NCI-H2081 (cell line): ENCODE data around the gene LRRK2.
"Not testable (repeated sequence)": the region's sequence is repeated elsewhere in the genome, so short reads cannot be mapped to it uniquely, and the experiment has no call there.

Experiments
- DNase-seq, 2 experiments: peaks; one replicate each; lab custom pipeline; 2025; lab: John Stamatoyannopoulos, UW

The LRRK2 gene

DNA sequence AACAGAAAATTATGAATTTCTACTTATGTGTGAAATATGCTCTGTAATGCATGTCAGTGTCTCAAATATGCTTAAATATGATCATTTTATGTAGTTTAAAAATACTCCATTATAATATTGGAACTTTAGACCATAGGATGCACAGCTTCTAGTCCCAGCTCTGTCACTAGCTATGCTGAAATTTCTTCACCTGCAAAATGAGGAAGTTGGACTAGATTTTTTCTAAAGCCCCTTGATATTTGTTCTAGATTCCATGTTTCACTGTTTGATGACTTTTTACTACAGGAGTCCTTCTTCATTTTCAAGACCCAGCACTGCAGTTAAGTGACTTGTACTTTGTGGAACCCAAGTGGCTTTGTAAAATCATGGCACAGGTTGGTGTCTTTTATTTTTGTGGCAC, 90.1 kb downstream of the LRRK2 start:
- no peak for DNase-seq

DNA sequence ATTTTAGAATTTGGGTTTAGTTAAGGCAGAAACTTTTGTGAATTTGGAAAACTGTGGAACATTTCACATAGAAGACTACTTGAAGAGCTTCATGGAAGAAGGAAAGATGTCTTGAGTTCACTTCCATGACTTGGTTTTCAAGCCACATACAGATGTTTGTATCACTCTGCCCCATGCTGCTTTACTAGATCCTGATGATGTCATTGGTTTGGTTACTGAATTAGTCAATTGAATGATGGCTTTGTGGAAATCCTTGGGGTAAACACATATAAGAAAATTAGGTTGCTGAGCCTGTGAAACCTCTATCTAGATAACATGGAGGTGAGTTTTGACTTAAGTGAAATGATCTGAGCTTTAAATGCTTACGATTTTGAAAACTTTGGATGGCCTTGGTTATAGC, 90.6 kb downstream of the LRRK2 start:
- no peak for DNase-seq

DNA sequence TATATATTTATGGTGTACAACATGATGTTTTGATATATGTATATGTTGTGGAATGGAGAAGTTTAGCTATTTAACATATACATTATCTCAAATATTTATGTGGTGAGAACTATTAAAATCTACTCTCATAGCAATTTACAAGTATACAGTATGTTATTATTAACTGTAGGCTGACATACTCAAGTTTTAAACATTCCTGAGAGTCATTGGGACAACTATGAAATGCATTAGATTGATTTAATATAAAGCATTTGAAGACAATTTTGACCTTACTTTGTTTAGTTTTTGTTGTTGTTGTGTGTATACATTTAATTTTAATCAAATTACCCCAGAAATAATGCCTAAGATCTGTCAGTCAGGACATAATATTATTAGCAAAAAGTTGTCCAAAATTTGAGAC, 99.5 kb downstream of the LRRK2 start:
- no peak for DNase-seq

DNA sequence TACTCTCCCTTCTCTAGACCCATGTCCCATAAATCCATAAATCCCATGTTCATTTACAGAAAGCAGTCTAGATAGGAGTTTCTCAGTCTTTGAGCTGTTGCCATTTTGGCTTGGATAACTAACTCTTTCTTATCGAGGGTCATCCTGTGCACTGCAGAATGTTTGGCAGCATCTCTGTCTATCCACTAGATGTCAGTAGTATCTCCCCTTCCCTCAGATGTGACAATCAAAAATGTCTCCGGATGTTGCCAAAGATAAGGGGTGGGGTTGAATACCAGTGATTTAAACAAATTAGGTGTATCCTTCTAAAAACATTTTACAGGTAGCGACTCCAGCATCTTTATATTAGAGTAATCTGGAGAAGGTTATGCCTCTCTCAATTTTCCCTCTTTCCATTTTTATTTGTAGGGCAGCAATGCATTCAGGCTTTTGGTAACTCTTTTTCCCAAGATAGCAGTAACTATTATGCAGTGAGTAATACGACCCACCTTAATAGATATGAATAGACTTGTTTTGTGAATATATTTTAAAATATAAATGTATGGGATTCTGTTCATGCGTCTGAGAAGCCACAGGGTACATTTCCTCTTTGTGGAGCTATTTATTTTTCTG, 100.7 kb downstream of the LRRK2 start:
- peak; percentile 67 to 85 for DNase-seq

DNA sequence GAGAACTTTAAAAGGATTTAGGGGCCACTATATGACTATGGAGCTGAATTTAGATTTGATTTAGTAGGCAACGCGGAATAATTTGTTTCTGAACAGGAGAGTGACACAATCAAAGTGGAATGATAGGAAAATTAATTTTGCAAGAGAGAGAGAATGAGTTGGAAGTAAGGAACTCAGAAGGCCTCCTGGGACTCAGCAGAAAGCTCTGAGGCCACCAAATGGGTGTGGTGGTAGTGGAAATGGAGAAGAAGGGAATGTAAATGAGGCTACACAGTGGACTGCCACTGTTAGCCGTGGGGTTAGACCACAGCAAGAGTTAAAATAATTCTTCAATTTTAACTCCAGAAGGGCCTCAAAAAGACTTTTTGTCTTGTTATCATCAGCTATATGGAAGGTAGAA, 102.7 kb downstream of the LRRK2 start:
- DNase-seq: no peak

DNA sequence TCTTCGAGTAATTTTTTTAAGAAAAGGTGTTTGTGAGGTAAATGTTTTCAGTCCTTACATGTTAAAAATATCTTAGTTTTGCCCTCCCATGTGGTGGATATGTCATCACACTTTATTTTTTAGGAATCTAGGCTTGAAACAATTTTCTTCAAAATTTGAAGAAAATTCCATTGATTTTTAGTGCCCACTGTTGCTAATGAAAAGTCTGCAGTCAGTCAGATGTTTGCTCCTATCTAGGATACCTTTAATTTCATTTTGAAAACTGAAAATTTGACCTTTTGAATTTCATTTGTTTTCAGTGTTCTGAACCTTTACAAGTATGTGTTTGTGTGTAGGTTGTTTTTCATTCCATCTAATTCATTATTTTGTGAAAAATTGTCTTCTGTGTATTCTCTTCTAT, 105.4 kb downstream of the LRRK2 start:
- no peak for DNase-seq

DNA sequence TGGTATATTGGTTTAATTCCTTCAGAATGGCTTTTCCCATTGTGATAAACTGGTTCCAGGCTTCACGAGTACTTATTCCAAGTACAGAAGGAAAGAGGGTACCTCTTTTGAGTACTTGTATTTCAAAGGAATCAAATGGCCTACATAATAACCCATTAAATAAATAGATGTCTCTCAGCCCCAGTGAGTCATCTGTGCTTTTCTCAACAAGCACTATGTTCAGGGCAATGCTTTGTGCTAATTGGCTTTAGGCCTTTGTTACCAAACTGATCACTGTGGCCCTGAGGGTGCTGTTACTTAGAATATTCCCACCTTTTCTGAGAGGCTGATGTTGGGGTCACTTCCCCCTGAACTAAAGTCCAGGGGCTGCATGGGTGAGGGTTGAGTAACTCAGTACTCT, 107.1 kb downstream of the LRRK2 start:
- no peak for DNase-seq

DNA sequence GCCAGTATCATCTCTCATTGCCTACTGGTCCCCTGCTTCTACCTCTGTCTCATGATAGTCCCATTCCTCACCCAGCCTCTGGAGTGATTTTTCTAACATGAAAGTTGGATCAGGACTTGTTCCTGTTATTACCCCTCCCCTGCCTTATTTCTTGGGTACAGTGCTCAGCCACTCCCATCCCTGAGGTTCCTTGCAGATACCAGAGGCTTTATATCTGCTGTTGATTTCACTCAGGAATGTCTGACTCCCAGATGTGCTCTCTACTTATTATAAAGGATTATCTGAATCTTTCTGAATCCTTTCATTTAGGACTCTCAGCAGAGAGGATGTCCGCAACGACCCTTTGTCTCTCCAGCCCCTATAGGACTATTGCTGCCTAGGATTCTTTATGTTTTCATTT, 111.2 kb downstream of the LRRK2 start:
- DNase-seq: no peak

DNA sequence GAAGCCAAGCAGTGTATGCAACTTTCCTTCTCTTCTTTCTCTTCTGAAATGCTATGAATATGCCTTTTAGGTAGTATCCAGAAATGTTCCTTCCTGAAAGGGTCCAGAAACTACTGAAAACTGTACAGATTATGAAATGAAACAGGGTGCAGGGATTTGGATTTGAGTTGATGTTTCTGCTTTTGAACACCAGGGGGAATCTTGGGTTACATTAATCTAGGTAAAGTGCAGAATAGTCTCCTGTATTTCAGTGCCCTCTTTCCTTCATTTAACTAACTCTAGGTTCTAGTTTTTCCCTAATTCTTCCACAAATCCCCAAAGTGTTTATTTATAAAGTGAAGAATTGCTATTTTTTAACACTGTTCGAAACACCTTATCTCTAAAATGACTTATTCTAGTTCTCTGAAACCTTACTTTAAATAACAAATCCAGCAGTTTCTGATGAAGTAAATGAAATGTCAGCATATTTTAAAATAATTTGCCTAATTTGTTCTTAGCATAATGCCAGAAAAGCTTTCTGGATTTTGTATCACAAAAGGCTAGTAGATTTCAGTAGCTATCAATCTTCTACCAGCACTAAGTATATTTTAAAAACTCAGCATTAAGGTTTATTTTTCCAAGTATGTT, 111.9 kb downstream of the LRRK2 start:
- DNase-seq: peak; percentile 20 to 65

DNA sequence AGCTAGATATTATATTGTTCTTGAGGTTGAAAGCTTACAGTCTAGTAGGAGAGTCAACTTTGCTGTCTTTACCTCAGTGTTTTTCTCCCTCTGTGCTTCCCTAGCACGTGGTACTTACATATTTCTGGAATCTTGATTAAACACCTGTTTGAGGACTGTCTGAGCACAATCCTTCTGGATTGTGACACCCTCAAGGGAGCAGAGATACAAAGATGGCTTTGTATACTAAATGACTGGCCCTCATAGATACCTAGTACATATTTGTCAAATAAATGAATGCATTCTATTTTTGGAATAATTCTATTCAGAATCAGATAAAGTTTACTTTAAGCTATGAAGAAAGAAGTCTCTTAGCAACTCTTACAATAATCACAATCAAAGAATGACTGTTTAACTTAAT, 113.3 kb downstream of the LRRK2 start:
- DNase-seq: no peak

DNA sequence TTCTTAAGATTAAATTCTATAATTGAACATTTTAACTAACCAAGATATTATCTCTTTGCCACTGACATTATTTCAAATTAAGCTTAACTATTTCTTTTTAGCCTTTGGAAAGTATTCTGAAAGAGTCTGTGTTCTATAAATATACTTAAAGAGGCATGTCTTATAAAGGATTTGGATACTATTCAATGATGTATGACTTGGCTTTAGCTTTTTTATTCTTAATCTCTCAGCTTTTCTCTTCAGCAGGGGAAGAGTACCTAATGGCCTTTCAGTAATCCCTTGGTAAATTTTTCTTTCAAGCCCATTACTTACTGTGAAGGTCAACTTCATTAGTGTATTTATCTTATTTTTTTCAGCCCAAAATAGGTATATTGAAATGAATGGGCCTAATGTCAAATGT, 113.8 kb downstream of the LRRK2 start:
- no peak for DNase-seq

DNA sequence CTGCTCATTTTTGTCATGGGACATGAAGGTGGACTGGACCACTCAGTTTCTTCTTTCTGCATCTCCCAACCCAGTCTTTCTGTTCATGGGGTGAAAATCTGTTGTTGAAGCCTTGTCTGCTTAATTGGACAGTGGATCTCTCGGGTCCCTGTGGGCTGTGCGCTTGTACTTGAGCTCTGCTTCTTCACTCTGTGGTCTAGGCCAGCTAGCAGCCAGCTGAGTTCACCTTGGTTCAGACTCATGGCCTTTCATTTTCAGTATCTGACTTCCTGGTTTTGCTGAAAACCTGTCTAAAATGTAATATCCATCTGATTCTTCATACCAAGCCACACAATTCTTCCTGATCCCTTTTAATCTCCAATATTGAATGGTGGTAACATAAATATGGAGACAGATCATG, 117.2 kb downstream of the LRRK2 start:
- DNase-seq: no peak

DNA sequence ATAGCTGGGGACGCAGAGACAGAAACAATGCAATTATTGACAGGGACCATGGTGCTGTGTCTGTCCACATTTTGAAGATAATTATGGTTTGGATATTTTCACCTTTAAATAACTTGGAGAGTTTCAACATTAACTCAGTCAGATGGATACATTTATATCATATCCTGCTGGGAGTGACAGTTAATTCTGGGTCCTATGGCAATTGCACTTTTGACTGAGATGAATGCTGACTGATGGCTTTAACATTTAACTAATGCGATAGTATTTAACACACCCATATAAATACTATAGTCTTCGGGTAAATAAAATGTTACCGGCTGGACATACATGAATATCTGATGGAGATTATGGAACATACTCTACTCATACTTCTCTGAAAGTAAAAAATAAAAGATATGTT, 118.3 kb downstream of the LRRK2 start:
- no peak for DNase-seq

DNA sequence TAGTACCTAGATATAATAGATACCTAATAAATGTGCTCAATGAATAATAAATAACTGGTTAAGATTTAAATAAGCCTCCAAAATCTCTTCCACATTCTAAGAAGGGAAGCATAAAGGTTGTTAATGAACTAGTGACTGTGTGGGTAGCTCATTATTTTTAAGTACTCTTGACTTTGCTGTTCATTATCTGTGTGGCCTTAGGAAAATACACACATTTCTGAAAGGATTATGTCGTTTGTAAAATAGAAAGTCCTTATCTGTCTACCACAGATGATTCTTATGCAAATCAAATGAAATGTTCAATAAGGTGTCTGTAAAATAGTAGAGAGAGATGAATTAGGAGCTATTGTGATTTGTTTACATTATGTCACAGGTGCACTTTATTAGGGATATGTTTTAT, 119.5 kb downstream of the LRRK2 start:
- DNase-seq: no peak

DNA sequence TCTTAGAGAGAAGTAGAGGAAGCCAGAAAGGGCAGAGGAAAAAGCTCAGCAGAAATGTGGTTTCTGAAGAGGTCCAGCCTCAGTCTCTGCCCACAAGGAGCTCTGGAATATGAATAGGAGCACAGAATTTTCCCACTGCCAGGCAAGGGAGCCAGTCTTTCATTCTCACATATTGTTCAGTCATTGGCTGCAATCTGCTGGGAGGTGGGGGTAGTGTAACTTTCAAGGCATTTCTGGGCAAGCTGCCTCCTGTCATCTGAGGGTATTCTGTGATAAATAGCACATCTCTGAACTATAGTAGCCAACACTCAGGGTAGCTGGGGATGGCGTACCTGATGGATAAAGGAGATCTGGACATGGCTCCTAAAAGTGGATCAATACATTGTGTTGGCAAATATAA, 127.2 kb downstream of the LRRK2 start:
- no peak for DNase-seq

DNA sequence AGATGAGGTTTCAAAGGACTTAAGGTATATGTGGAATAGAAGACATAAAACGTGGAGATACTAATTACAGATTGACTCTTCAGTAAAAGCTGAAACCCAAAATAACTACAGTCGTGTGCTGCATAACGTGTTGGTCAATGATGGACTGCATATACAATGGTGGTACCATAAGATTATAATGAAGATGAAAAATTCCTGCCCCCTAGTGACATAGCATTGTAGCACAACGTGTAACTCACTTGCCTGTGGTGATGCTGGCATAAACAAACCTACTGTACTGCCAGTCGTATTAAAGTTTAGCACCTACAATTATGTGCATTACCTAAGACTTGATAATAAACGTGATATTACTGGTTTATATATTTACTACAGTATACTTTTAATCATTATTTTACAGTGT, 150.3 kb downstream of the LRRK2 start:
- peak in 1 of 2 experiments; percentile 2 for DNase-seq

DNA sequence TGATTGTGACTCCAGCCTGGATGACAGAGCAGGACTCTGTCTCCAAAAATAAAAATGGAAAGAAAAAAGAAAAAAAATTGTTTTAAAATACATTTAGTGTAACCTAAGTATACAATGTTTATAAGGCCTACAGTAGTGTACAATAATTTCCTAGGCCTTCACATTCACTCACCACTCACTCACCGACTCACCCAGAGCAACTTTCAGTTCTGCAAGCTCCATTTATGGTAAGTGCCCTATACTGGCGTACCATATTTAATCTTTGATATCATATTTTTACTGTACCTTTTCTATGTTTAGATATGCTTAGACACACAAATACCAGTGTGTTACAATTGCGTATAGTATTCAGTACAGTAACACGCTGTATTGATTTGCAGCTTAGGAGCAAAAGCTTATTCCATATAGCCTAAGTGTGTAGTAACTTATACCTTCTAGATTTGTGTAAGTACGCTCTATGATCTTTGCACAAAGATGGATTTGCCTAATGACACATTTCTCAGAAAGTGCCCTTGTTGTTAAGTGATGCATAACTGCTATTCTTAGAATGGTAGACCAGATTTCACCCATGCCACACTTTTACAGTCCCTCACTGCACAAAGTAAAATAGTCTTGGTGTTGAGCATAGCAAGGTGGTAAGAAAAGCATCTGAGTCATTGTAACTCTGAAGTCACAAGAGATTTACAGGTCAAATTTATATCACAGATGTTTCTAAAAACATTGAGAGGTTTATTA, 151.9 kb downstream of the LRRK2 start:
- no peak for DNase-seq

DNA sequence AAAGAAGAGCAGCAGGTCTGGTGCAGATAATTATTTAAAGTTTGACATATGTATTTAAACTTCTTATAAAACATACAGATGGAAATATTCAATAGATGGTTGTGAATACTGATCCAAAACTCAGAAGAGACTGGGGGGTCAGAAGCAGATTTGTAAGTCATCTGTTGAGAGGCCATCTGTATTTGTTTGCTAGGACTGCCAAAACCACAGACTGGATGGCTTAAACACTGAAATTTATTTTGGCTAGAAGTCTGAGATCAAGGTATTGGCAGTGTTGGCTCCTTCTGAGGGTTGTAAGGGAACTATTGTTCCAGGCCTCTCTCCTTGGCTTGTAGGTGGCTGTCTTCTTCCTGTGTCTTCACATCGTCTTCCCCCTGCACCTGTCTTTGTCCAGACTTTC, 153.9 kb downstream of the LRRK2 start:
- no peak for DNase-seq

DNA sequence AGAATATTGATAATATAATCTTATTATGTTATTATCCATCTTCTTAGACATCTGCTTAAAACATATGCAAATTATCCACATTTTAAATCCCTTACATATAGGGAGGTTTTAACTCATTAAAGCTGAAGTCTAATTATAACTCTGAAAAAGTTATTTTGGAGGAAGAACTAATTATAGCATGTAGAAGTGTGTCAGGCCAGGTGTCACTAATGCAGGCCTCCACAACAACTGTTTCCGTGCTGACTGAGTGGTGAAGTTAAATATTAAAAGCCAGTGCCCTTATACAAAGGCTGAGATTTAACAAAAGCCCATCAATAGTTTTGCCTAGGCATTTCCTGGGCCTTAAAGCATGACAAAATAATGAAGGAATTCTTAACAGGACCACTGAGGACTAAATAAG, 157.4 kb downstream of the LRRK2 start:
- no peak for DNase-seq

DNA sequence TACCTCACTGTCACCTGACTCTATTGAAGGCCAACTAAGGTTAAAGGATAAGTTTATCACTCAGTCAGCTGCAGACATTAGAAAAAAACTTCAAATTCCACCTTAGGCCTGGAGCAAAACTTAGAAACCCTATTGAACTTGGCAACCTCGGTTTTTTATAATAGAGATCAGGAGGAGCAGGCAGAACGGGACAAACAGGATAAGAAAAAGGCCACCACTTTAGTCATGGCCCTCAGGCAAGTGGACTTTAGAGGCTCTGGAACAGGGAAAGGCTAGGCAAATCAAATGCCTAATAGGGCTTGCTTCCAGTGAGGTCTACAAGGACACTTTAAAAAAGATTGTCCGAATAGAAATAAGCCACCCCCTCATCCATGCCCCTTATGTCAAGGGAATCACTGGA, 162.5 kb downstream of the LRRK2 start:
- DNase-seq: not testable (repeated sequence)

DNA sequence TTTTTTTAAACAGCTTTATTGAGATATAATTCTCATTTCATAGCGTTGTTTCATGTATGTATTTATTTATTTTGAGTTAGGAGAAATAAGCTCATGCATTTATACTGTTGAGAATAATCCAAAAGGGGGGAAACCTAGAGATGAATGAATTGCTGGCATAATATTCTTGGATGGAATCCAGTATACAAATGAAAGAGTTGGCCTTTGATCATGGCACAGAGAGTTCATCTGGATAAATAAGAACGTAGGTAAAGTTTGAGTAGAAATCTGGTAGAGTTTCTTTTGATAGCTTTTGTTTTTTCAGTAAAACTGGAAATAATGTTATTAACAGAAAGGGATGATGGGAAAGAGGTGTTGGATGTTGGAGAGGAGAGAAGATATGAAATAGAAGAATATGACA, 166.2 kb downstream of the LRRK2 start:
- DNase-seq: no peak

DNA sequence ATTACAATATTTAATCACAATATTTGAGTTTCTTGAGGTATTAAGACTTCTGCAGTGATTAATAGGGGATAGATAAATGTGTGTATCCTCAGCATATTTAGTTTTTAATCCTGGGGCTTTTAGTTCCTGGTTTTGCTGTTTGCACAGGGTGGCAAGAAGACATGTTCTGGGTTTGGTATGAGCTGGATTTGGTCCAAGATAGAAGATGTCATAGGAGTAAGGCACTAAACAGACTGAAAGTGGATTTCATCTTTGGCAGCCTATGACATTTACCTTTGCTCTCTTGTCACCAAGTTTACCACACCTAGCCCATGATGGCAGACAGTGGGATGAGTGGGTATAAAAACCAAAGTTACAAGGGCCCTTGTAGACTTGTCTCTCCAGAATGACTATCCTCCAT, 168.2 kb downstream of the LRRK2 start:
- no peak for DNase-seq

DNA sequence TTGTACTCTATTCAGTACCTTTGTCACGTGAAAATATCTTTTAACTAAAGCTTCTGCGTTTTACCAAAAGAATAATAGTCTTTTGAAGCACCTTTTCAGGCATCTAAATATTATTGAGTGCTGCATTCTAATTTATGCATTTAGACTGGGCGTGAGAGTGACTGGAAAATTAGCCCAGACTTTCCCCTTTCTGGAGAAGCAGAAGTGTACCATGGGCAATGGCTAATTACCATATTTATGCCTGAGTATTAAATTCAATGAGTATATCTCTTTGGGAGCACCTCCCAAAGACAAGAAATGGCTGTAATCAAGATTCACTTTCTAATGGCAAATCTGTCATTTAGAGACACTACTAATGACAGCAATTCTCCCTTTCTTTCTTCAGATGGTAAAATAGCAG, 174.9 kb downstream of the LRRK2 start:
- no peak for DNase-seq

DNA sequence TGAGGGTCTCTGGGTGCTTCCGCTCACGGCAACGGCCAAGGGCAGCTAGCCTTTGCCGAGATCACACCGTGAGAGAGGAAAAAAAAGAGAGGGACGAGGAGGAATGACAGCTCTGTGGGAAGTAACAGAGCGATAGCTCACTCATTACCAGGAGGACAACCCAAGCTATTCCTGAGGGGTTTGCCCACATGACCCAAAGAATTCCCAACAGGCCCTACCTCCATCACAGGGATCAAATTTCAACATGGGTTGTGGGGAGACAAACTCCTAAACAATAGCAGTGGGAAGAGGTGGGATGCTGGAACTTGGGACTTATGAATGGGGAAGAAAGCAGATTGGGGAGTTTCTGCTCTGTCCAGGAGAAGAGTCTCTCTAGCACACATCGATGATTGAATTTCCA, 180.6 kb downstream of the LRRK2 start:
- DNase-seq: no peak
